ENCODE measurements around the gene SLC9C1.
A peak's percentile ranks its signal among the peaks of the same experiment; 100 is the strongest.

SLC9C1 gene

GRCh38 chr3:112307557-112307956, 13.5 kb upstream of the SLC9C1 start:
- no peak for TF ChIP-seq CTCF (IDR thresholded peaks at IDR 0.05; ENCODE audit: low read depth, low read length, missing control alignments)
- no peak for DNase-seq (ENCODE audit: extremely low read depth, low read depth)
- no peak overlapping the region for H3K4me3 ChIP-seq (replicated peaks; ENCODE audit: low read depth, low read length)

GRCh38 chr3:112306825-112307224, 12.8 kb upstream of the SLC9C1 start:
- H3K4me3 ChIP-seq (replicated peaks; ENCODE audit: low read depth, low read length): no peak overlapping the region
- TF ChIP-seq CTCF (IDR thresholded peaks at IDR 0.05; ENCODE audit: low read depth, low read length, missing control alignments): no peak
- DNase-seq (ENCODE audit: extremely low read depth, low read depth): no peak

- no peak for DNase-seq (ENCODE audit: extremely low read depth, low read depth)
- peak; percentile 14 for TF ChIP-seq CTCF (IDR thresholded peaks at IDR 0.05; ENCODE audit: low read depth, low read length, missing control alignments)
- H3K4me3 ChIP-seq (replicated peaks; ENCODE audit: low read depth, low read length): no peak overlapping the region
Observed at GRCh38 chr3:112304611-112305010, 10.6 kb upstream of the SLC9C1 start.

- H3K4me3 ChIP-seq (replicated peaks; ENCODE audit: low read depth, low read length): peak overlapping the region; percentile 25
- DNase-seq (ENCODE audit: extremely low read depth, low read depth): no peak
- no peak for TF ChIP-seq CTCF (IDR thresholded peaks at IDR 0.05; ENCODE audit: low read depth, low read length, missing control alignments)
Observed at GRCh38 chr3:112303764-112304325, 9.8 kb upstream of the SLC9C1 start.

GRCh38 chr3:112302881-112303763, 9.1 kb upstream of the SLC9C1 start:
- DNase-seq (ENCODE audit: extremely low read depth, low read depth): no peak
- peak overlapping the region; percentile 25 for H3K4me3 ChIP-seq (replicated peaks; ENCODE audit: low read depth, low read length)
- TF ChIP-seq CTCF (IDR thresholded peaks at IDR 0.05; ENCODE audit: low read depth, low read length, missing control alignments): no peak

- no peak for TF ChIP-seq CTCF (IDR thresholded peaks at IDR 0.05; ENCODE audit: low read depth, low read length, missing control alignments)
- DNase-seq (ENCODE audit: extremely low read depth, low read depth): no peak
- H3K4me3 ChIP-seq (replicated peaks; ENCODE audit: low read depth, low read length): no peak overlapping the region
Observed at GRCh38 chr3:112302150-112302830, 8.3 kb upstream of the SLC9C1 start.

Measured in HFF-Myc (cell line).